ENCODE measurements around the gene YEATS4.
"Not testable (repeated sequence)": the region's sequence is repeated elsewhere in the genome, so short reads cannot be mapped to it uniquely, and the experiment has no call there.

YEATS4 gene

DNA sequence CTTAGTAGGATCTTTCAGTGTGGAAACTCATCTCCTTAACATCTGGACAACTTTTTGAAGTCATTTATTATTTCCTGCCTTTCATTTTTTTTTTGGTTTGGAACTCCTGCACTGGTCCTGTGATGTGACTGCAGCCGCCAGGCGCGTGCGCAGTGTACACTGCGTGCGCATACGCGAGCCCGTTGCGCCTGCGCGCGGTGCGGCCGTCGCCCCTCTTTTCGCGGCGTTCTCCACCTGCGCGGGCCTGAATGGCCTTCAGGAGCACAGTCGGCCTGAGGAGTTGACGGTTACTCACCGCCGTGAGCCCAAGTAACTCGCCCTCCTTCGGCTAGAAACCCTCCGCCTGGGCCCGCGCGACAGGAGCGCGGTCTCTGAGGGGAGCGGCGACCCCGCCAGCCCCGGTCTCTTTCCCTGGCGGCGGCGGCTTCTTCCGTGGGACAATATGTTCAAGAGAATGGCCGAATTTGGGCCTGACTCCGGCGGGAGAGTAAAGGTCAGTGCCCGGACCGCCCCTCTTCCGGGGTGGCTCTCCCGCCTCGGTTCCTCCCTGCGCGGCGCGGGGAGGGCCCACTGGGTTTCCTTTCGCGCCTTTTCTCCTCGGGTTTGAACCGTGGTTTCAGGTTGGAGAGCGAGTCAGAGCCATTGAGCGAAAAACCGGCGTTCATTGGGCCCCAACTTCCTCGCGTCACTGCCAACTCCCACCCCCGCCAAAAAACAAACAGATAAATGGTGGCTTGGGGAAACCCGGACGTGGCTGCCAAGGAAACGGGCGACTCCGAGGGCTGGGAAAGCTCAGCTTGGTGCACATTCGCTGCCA is at the start of gene YEATS4:
YEATS4 (plus strand) TSS at position 213 of the 817 bp plus-strand sequence; CDS start at position 443, 230 bp downstream.
- peak within 1 kb of the TSS; percentile 74 for H3K4me3 ChIP-seq (ENCODE audit: low read length)
- TF ChIP-seq ZNF274 (IDR thresholded peaks at IDR 0.05; ENCODE audit: low read depth, low read length), result no peak

DNA sequence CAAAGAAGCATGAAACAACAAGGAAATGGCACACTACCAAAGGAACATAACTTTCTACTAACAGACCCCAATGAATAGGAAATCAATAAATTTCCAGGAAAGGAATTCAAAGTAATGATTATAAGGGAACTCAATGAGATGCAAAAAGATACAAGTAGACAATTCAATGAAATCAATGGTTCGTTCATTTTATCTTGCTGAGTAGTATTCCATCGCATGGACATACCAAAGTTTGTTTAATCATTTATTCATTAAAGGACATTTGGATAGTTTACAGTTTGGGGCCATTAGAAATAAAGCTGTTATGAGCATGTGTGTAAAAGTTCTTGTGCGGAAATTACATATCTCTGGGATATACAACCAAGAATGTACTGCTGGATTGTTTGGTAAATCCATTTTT is 46.3 kb upstream of the YEATS4 start:
- no peak for TF ChIP-seq ZNF274 (IDR thresholded peaks at IDR 0.05; ENCODE audit: low read depth, low read length)
- no peak overlapping the region for H3K4me3 ChIP-seq (ENCODE audit: low read length)

DNA sequence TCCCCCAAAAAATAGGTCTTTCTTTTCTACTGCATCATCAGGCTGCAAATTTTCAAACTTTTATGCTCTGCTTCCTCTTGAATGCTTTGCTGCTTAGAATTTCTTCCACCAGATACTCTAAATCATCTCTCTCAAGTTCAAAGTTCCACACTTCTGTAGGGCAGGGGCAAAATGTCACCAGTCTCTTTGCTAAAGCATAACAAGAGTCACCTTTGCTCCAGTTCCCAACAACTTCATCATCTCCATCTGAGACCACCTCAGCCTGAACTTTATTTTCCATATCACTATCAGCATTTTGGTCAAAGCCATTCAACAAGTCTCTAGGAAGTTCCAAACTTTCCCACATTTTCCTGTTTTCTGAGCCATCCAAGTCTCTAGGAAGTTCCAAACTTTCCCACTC is 42.8 kb upstream of the YEATS4 start:
- H3K4me3 ChIP-seq (ENCODE audit: low read length), result not testable (repeated sequence)

DNA sequence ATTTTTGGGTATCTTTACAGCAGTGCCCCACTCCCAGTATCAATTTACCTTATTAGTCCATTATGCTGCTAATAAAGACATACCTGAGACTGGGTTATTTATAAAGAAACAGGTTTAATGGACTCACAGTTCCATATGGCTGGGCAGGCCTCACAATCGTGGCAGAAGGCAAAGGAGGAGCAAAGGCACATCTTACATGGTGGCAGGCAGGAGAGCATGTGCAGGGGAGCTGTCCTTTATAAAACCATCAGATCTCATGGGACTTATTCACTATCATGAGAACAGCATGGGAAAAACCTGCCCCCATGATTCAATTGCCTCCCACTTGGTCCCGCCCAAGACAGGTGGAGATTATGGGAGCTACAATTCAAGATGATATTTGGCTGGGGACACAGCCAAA is 42.3 kb upstream of the YEATS4 start:
- not testable (repeated sequence) for H3K4me3 ChIP-seq (ENCODE audit: low read length)

DNA sequence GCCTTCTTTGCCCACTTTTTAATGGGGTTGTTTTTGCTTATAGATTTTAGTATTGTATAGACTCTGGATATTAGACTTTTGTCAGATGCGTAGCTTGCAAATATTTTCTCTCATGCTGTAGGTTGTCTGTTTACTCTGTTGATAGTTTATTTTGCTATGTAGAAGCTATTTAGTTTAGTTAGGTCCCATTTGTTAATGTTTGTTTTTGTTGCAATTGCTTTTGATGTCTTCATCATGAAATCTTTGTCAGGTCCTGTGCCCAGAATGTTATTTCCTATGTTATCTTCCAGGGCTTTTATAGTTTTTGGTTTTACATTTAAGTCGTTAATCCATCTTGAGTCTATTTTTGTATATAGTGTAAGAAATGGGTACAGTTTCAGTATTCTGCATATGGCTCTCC is 41.3 kb upstream of the YEATS4 start:
- no peak overlapping the region for H3K4me3 ChIP-seq (ENCODE audit: low read length)
- no peak for TF ChIP-seq ZNF274 (IDR thresholded peaks at IDR 0.05; ENCODE audit: low read depth, low read length)

DNA sequence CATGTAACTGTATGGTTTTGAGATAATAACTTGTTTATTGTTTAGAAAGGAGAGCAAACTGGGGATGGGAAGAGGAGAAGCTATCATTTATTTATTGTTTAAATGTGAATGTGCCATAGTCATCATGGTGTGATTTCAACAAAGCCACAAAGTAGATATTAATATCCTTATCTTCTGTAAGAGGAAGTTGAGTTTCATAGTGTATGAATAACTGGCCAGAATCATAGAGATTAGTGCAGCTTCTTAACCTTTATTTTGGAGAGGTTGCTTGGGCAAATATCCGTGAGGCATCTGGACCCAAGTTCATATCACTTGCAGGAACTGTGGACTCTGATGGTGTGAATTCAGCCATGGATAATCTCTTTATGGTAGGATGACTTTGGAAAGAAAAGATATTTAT is 38.2 kb upstream of the YEATS4 start:
- no peak for TF ChIP-seq ZNF274 (IDR thresholded peaks at IDR 0.05; ENCODE audit: low read depth, low read length)
- H3K4me3 ChIP-seq (ENCODE audit: low read length), result no peak overlapping the region

DNA sequence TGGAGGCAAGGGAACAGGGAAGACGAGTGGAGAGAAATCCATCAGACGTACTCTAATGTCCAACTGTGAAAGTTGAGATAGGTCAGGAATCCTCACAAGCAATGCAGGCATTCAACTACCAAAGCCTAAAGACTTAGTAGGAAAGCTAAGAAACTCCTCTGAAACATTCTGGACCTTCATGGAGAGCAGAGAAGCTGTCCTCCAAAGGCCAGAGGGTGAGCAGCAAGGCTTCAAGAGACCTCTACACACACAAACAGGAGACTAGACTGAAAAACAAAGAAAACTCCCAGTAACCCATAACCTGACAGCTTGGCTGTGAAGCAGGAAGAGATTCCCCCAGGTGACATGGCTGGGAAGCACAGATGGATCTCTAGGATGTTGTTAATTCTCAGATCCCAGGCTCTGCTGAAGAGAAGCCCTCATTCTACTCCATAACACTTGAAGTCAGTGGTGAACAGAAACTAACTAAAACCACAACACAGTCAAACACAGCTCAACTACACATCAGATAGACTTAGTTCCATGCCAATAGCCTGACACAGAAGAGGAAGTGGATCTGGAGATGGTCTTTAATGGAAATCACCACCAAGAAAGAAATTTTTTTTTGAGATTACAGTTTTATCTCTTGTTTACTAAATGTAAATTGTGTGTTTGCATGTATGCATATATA is 34.6 kb upstream of the YEATS4 start:
- no peak overlapping the region for H3K4me3 ChIP-seq (ENCODE audit: low read length)
- no peak for TF ChIP-seq ZNF274 (IDR thresholded peaks at IDR 0.05; ENCODE audit: low read depth, low read length)

DNA sequence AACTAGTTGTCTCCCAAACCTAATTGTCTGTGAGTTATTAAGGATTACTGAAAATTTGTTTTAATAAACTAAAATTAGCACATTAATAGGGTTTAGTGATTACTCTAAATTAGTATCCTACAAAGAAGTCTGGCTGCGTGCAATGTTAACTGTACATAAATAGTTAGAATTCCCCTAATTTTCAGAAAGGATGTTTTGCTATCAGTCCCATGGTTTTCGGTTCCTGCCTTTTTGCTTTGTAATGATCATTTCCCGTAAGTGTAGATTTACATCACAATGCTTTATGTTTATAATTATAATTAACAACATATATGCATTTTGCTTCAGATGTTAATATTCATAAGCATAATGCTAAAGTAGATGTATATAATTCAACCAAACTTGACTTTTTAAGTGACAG is 31.1 kb upstream of the YEATS4 start:
- no peak overlapping the region for H3K4me3 ChIP-seq (ENCODE audit: low read length)
- no peak for TF ChIP-seq ZNF274 (IDR thresholded peaks at IDR 0.05; ENCODE audit: low read depth, low read length)

DNA sequence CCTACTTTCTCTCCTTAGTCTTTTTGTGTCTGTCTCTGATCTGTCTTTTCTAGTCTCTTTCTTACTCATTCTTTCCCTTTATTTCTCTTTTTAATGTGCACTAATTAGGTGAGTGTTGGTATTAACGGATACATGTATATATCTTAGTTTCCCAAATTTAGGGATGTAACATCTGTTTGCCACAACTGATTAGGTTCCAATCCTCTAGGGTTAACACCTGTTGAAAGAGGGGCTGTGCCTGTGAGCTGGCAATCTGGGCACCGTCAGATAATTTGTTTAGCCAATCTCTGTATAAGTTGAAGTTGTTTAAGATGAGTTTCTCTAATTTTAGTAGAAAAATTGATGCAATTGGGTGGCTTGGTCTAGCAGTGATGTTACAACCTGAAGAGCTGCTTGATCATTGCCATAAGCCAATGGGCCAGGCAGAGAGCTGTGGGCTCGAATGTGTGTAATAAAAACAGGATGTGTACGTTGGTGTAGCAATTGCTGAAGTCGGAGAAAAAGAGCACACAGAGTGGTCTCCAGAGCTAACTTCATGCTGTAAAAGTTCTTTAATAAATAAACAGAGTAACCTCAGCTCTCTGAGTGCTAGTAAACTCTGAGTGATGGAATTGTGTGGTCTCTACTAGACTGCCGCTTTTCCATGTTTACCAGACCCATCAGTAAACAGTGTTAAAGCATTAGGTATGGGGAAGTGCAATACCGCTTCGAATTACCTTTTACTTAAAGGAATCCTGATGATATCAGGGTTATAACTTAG is 29.7 kb upstream of the YEATS4 start:
- H3K4me3 ChIP-seq (ENCODE audit: low read length), result no peak overlapping the region
- no peak for TF ChIP-seq ZNF274 (IDR thresholded peaks at IDR 0.05; ENCODE audit: low read depth, low read length)

DNA sequence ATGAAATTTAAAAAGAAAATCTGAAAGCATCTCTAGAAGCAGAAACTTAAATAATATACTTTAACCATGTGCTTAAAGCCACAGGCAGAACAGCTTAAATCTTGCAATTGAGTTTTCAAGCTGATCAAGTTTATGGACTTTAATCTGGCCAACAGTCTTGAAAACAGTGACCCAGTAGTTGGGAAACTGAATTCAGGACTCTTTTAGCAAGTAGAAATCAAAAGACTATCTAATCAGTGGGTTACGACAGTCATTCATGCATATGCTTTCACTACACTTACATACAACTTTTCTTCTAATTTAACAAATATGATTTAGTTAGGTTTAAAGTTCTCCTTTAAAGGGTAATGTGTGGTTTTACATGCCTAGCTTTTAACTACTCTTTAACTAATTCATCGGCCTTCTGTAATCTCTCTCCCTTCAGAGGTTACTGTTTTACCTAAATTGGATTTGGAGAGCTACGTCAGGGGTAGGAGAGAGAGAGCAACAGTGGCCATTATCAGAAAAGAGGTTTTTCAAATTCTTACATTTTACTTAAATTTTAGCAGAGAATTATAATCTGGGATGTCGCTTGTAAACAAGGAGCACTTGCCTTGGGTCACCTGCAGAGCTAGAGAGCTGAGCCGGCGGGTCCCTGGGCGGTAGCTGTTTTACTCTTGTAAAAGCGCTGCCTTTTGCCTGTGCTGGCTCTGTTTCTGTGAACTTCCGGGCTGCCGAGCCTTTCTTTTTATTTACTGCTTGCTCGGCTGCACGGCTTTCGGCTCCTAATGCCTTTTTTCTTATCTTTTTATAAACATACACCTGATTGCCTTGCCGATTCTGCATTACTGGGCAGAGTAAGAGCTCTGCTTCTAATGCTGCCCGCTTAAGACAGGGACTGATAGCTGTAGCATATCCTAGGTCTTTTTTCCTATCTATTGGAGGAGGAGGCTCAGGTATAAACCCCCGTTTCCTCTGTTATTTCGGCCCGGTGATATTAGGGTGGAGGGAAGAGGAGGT is 28.8 kb upstream of the YEATS4 start:
- peak overlapping the region; percentile 64; the same call in 1 of the 2 replicates for H3K4me3 ChIP-seq (ENCODE audit: low read length)
- TF ChIP-seq ZNF274 (IDR thresholded peaks at IDR 0.05; ENCODE audit: low read depth, low read length), result no peak

DNA sequence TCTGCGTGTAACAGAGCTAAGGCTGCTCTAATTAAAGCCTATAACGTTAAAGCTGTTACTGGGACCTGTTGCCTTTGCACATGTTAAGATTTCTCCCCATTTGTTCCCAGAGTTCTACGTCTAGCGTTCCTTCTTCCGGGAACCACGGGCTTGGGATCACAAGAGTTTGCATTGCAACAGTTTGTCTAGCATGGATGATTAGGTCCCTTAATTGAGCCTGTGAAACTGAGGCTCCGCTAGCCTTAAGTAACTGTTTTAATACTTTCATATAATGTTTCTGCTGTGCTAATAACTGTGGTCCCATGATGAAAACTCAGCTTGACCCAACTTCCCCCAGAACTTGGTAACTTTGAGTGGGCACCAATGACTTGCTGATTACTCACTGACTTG is 28.0 kb upstream of the YEATS4 start:
- H3K4me3 ChIP-seq (ENCODE audit: low read length), result peak overlapping the region; percentile 64; the same call in 1 of the 2 replicates
- no peak for TF ChIP-seq ZNF274 (IDR thresholded peaks at IDR 0.05; ENCODE audit: low read depth, low read length)

DNA sequence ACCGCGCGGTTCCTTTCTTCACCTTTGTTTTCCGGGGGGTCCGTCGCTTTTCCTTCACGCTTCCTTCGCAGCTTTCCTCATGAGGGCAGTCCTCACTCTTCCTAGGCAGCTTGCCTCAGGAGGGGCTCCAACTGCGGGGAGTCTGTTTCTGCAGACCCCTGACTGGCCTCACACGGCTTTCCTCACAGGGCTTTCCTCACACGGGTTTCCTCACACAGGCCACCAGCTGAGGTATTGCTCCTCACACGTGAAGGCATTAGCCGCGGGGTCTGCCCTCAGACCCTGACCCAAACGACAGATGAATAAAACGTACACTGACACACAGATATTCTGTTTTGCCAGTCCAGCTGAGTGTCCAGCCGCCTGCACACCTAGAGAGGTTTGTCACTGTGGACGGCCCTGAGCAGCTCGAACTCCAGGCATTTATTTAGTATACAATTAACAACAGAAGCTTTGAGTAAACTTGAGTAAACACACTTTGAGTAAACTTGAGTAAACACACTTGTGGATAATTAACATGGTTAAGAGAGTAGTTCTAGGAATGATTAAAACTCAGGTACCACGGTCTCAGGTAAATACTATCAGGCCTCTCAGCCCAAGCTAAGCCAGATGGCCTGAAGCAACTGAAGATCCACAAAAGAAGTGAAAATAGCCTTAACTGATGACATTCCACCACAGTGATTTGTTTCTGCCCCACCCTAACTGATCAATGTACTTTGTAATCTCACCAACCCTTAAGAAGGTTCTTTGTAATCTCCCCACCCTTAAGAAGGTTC is 27.4 kb upstream of the YEATS4 start:
- TF ChIP-seq ZNF274 (IDR thresholded peaks at IDR 0.05; ENCODE audit: low read depth, low read length), result no peak
- no peak overlapping the region for H3K4me3 ChIP-seq (ENCODE audit: low read length)

DNA sequence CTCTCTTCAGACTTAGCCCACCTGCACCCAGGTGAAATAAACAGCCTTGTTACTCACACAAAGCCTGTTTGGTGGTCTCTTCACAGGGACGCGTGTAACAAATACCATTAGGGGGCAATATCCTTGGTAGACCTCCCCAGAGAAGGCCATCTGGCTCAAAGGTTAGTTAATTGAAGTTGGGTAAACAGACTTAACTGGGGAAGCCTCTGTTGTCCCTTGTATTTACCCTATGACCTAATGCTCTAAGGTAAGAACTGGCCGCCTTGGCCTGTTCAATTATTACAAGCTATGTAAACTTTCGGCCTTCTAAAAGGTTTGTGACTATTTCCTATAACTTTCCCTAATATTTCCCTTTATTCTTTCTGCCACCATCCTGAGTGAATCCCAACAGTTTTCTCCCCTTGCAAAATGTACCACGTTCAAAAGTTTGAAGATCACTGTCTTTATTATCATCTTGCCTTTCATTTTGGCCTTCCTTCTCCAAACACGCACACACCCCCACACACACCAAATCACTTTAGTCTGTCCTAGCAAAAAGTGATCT is 26.7 kb upstream of the YEATS4 start:
- TF ChIP-seq ZNF274 (IDR thresholded peaks at IDR 0.05; ENCODE audit: low read depth, low read length), result no peak

More for the DNA sequence above, 26.7 kb upstream of the YEATS4 start:
- H3K4me3 ChIP-seq (ENCODE audit: low read length), result no peak overlapping the region

All from GM08714 (cell line).